H1 (cell line): ENCODE measurements around the gene TM2D1. TPM values are rescaled to one million over a fixed set of nuclear protein-coding genes. Genes with fewer than 3 reads are reported as not detected.

Experiments
- CTCF ChIA-PET: fragments of 300-600 bp; sonication (Branson Sonifier 250); formaldehyde crosslinking; loops from one replicate; lab custom pipeline; 2021; ENCODE audit not compliant: partially characterized antibody; lab: Charles Lee
- POLR2A ChIA-PET: fragments of 300-600 bp; sonication (Branson Sonifier 250); formaldehyde crosslinking; loops from one replicate; lab custom pipeline; 2021; ENCODE audit warnings: inconsistent platforms; ENCODE audit not compliant: partially characterized antibody; lab: Charles Lee
- DNase-seq, 2 experiments: peaks; one replicate each; pipeline versions ENCODE4 v3.0.0 to v3.0.0-alpha.2; 2010 to 2022; ENCODE audit warnings: low spot score in 2 of 2, low read depth in 1 of 2, mixed read lengths in 1 of 2
- FAIRE-seq: peaks from 2 replicates; lab custom pipeline; 2011; peaks lifted over from hg19 to GRCh38; lab: Jason Lieb, UNC
- H2AFZ ChIP-seq: 2 replicates; pipeline ENCODE4 v1.8.1; 2012; ENCODE audit warnings: low read length, inconsistent platforms
- H2AK5ac ChIP-seq: 2 replicates; pipeline ENCODE4 v1.6.1; 2013; ENCODE audit warnings: low read depth, low read length
- H2BK120ac ChIP-seq: replicated peaks from 2 replicates; pipeline ENCODE3; 2013; ENCODE audit warnings: low read depth, low read length, inconsistent platforms
- H2BK12ac ChIP-seq: 2 replicates; pipeline ENCODE4 v1.6.1; 2013; ENCODE audit warnings: low read depth, low read length
- H2BK15ac ChIP-seq: 2 replicates; pipeline ENCODE4 v1.6.1; 2013; ENCODE audit warnings: low read length
- H2BK20ac ChIP-seq: 2 replicates; pipeline ENCODE4 v1.6.1; 2013; ENCODE audit warnings: low read length
- H2BK5ac ChIP-seq: 2 replicates; pipeline ENCODE4 v1.6.1; 2013; ENCODE audit warnings: low read depth, low read length
- H3K14ac ChIP-seq: 2 replicates; pipeline ENCODE4 v1.6.1; 2013; ENCODE audit warnings: inconsistent platforms; ENCODE audit not compliant: insufficient read length
- H3K18ac ChIP-seq: 2 replicates; pipeline ENCODE4 v1.6.1; 2013; ENCODE audit warnings: low read length; ENCODE audit errors: extremely low read depth
- H3K23ac ChIP-seq: 2 replicates; pipeline ENCODE4 v1.6.1; 2013; ENCODE audit warnings: inconsistent platforms; ENCODE audit not compliant: insufficient read length
- H3K23me2 ChIP-seq: 2 replicates; pipeline ENCODE4 v1.6.1; 2013; ENCODE audit warnings: low read depth, low read length
- H3K27ac ChIP-seq: 2 replicates; pipeline ENCODE4 v1.6.1; 2011; ENCODE audit warnings: low read depth, low read length, inconsistent platforms
- H3K27me3 ChIP-seq, 4 experiments: replicated peaks in 1 of 4; 1 replicate in 1 of 4; 2 replicates in 3 of 4; pipeline versions ENCODE4 v1.6.1 to v1.8.1; 2011 to 2013; ENCODE audit warnings: low read length in 3 of 4, mild to moderate bottlenecking in 3 of 4, inconsistent platforms in 2 of 4, mixed read lengths in 2 of 4, moderate library complexity in 1 of 4; ENCODE audit not compliant: control insufficient read depth in 3 of 4, insufficient read depth in 3 of 4; ENCODE audit errors: extremely low read depth in 1 of 4
- H3K36me3 ChIP-seq, 4 experiments: 2 replicates each; pipeline versions ENCODE4 v1.6.1 to v1.8.1; 2011 to 2013; ENCODE audit warnings: mild to moderate bottlenecking in 4 of 4, low read length in 3 of 4, moderate library complexity in 2 of 4, control low read depth in 1 of 4, inconsistent platforms in 1 of 4; ENCODE audit not compliant: insufficient read depth in 4 of 4, control insufficient read depth in 2 of 4
- H3K4ac ChIP-seq: replicated peaks from 2 replicates; pipeline ENCODE3; 2013; ENCODE audit warnings: low read length, low read depth, mixed read lengths, inconsistent platforms; ENCODE audit not compliant: insufficient read length
- H3K4me1 ChIP-seq, 4 experiments: replicated peaks in 1 of 4; 1 replicate in 1 of 4; 2 replicates in 3 of 4; pipeline versions ENCODE4 v1.6.1 to v1.8.1; 2011 to 2013; ENCODE audit warnings: low read length in 3 of 4, inconsistent platforms in 2 of 4, mixed read lengths in 1 of 4; ENCODE audit not compliant: insufficient read depth in 4 of 4, control insufficient read depth in 3 of 4
- H3K4me2 ChIP-seq, 2 experiments: 2 replicates each; pipeline versions ENCODE4 v1.6.1 to v1.8.1; 2011 to 2013; ENCODE audit warnings: low read depth in 2 of 2, low read length in 2 of 2, control low read depth in 1 of 2, inconsistent platforms in 1 of 2, mild to moderate bottlenecking in 1 of 2; ENCODE audit not compliant: insufficient read depth in 1 of 2
- H3K4me3 ChIP-seq, 4 experiments: fragments of 200-600, 300-600 bp in 1 of 4; sonication (generic), shearing (Covaris generic), sonication (Bioruptor Twin) in 1 of 4; 2 replicates each; pipeline versions ENCODE4 v1.5.1 to v1.8.1; 2011 to 2016; ENCODE audit warnings: low read length in 4 of 4, low read depth in 3 of 4, control low read depth in 2 of 4, inconsistent platforms in 2 of 4, mild to moderate bottlenecking in 2 of 4, mixed read lengths in 1 of 4, moderate library complexity in 1 of 4; ENCODE audit not compliant: insufficient read depth in 2 of 4; ENCODE audit errors: extremely low read depth in 1 of 4
- H3K56ac ChIP-seq: replicated peaks from 2 replicates; pipeline ENCODE3; 2013; ENCODE audit warnings: low read depth, mild to moderate bottlenecking, mixed read lengths, low read length, inconsistent platforms; ENCODE audit not compliant: insufficient read length
- H3K79me1 ChIP-seq: 2 replicates; pipeline ENCODE4 v1.6.1; 2013; ENCODE audit warnings: low read depth, low read length, control low read depth
- H3K79me2 ChIP-seq, 2 experiments: 2 replicates each; pipeline versions ENCODE4 v1.6.1 to v1.8.1; 2012 to 2013; ENCODE audit warnings: low read length in 2 of 2, mild to moderate bottlenecking in 2 of 2, inconsistent platforms in 1 of 2; ENCODE audit not compliant: insufficient read depth in 2 of 2, control insufficient read depth in 1 of 2
- H3K9ac ChIP-seq, 4 experiments: replicated peaks in 1 of 4; 1 replicate in 1 of 4; 2 replicates in 3 of 4; pipeline versions ENCODE4 v1.6.1 to v1.8.1; 2011 to 2013; ENCODE audit warnings: low read depth in 3 of 4, low read length in 3 of 4, control low read depth in 2 of 4, mild to moderate bottlenecking in 2 of 4, moderate library complexity in 2 of 4, inconsistent platforms in 1 of 4; ENCODE audit errors: extremely low read depth in 1 of 4
- H3K9me3 ChIP-seq, 2 experiments: 2 replicates each; pipeline versions ENCODE4 v1.6.1 to v1.8.1; 2012 to 2013; ENCODE audit warnings: mild to moderate bottlenecking in 2 of 2, moderate library complexity in 2 of 2, control low read depth in 1 of 2, inconsistent platforms in 1 of 2, low read depth in 1 of 2, low read length in 1 of 2, mixed read lengths in 1 of 2; ENCODE audit not compliant: insufficient read depth in 2 of 2
- H4K20me1 ChIP-seq, 2 experiments: replicated peaks in 1 of 2; 2 replicates each; pipeline versions ENCODE3 to v1.8.1; 2011 to 2013; ENCODE audit warnings: inconsistent platforms in 2 of 2, low read length in 2 of 2, mild to moderate bottlenecking in 1 of 2; ENCODE audit not compliant: insufficient read depth in 2 of 2, control insufficient read depth in 1 of 2
- H4K5ac ChIP-seq: 2 replicates; pipeline ENCODE4 v1.6.1; 2013; ENCODE audit warnings: low read length, low read depth, mixed read lengths, inconsistent platforms; ENCODE audit not compliant: insufficient read length
- H4K8ac ChIP-seq: 2 replicates; pipeline ENCODE4 v1.8.0; 2013; ENCODE audit warnings: mild to moderate bottlenecking, moderate library complexity, low read length, inconsistent platforms; ENCODE audit not compliant: insufficient read depth; ENCODE audit errors: extremely low read depth
- H4K91ac ChIP-seq: replicated peaks from 2 replicates; pipeline ENCODE3; 2013; ENCODE audit warnings: low read length, mixed read lengths, inconsistent platforms; ENCODE audit not compliant: insufficient read length
- BRCA1 ChIP-seq: IDR thresholded peaks from 2 replicates; pipeline ENCODE4 v1.6.1; 2012; ENCODE audit warnings: low read depth, low read length, improper control_type of control experiment
- EGR1 ChIP-seq: IDR thresholded peaks from 2 replicates; pipeline ENCODE4 v1.6.1; 2011; ENCODE audit warnings: low read depth, low read length, borderline replicate concordance
- EZH2 ChIP-seq: fragments of 200-600 bp; sonication (generic); IDR thresholded peaks from 2 replicates; pipeline ENCODE4 v1.7.1; 2012; ENCODE audit warnings: low read depth, mild to moderate bottlenecking, moderate library complexity, low read length, inconsistent platforms; ENCODE audit not compliant: severe bottlenecking
- JUN ChIP-seq: IDR thresholded peaks from 2 replicates; pipeline ENCODE4 v1.6.1; 2011; ENCODE audit warnings: low read depth, mild to moderate bottlenecking, improper control_type of control experiment, low read length
- NRF1 ChIP-seq: IDR thresholded peaks from 2 replicates; pipeline ENCODE4 v1.6.1; 2011; ENCODE audit warnings: mild to moderate bottlenecking, low read depth, low read length, improper control_type of control experiment
- RNF2 ChIP-seq: fragments of 200-900, 300-1000 bp; sonication (generic); IDR thresholded peaks from 2 replicates; pipeline ENCODE4 v1.7.1; 2016; ENCODE audit warnings: borderline replicate concordance, low read depth, mild to moderate bottlenecking, antibody characterized with exemption, low read length; ENCODE audit not compliant: poor library complexity, severe bottlenecking; ENCODE audit errors: missing control alignments
- SIRT6 ChIP-seq: IDR thresholded peaks from one replicate; pipeline ENCODE4 v1.7.1; 2012; ENCODE audit warnings: low read length, inconsistent platforms
- SRF ChIP-seq: IDR thresholded peaks from 2 replicates; pipeline ENCODE4 v1.6.1; 2011; ENCODE audit warnings: mild to moderate bottlenecking, low read depth, low read length, moderate library complexity
- TAF1 ChIP-seq: IDR thresholded peaks from 2 replicates; pipeline ENCODE4 v1.6.1; 2011; ENCODE audit warnings: mild to moderate bottlenecking, low read depth, low read length
- YY1 ChIP-seq: IDR thresholded peaks from 2 replicates; pipeline ENCODE4 v1.6.1; 2011; ENCODE audit warnings: low read depth, mild to moderate bottlenecking, low read length
- ZNF274 ChIP-seq: IDR thresholded peaks from 2 replicates; pipeline ENCODE4 v1.7.0; 2012; ENCODE audit warnings: low read length, borderline replicate concordance; ENCODE audit errors: extremely low read depth
- WGBS, 2 experiments: shearing (Covaris generic) in 1 of 2; methylation state at CpG; one replicate each; pipeline versions ENCODE4 v1.1.6 to v1.1.7; 2013 to 2015; ENCODE audit warnings: low lambda C conversion rate in 2 of 2, mixed read lengths in 2 of 2, inconsistent platforms in 1 of 2, low coverage in 1 of 2, missing lambda C conversion rate in 1 of 2; ENCODE audit not compliant: insufficient replicate concordance in 2 of 2, insufficient coverage in 1 of 2, insufficient read length in 1 of 2; ENCODE audit errors: extremely low coverage in 1 of 2, missing lambda C conversion rate in 1 of 2; 5-methylcytosine and 5-hydroxymethylcytosine counted together
- polyA plus RNA-seq, 7 experiments: library from polyadenylated mRNA; depleted of rRNA in 3 of 7; stranded (reverse) in 5 of 7; unstranded in 2 of 7; fragments of >200 nt in 5 of 7; fragments of 200-250 nt in 2 of 7; gene quantifications; 1 replicate in 5 of 7; 2 replicates in 1 of 7; 4 replicates in 1 of 7; pipeline versions ENCODE4 v1.2.1 to v1.2.3, GENCODE V29; 2011 to 2013; ENCODE audit warnings: missing spikeins in 2 of 7, mixed read lengths in 2 of 7
- total RNA-seq: library from RNA; stranded (reverse); fragmentation: NEBNext Ultra II Directional; extraction: Animal tissue kit (Norgen Biotek cat#: 25700); gene quantifications from 2 replicates; pipeline ENCODE4 v1.2.1, GENCODE V29; 2021
- TF ChIP-seq, protein P1 (sequence below): IDR thresholded peaks from 2 replicates; pipeline ENCODE4 v1.6.1; 2012; ENCODE audit warnings: inconsistent platforms
- TF ChIP-seq, protein P2 (sequence below): IDR thresholded peaks from 2 replicates; pipeline ENCODE4 v1.6.1; 2011; ENCODE audit warnings: low read length, improper control_type of control experiment

Gene TM2D1
- total and polyA plus RNA-seq, 2 of the 8 experiments (the other 6 are each of a cell fraction or from before 2014, with no cell fraction given): 17.7 to 20.5 TPM

DNA sequence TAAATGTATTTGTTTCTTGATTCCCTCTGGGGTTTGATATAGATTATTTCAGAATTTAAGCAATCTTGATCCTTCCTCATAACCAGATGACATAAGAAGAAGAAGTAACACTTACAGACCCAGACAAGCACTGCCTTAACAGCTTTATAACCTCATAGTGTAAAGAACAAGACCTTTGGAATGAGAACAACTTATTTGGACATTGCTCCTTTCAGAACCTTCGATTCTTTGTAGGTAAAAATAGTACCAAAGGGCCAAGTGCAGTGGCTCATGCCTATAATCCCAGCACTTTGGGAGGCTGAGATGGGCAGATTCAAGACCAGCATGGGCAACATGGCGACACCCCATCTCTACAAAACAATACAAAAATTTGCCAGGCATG, 15.0 kb downstream of the TM2D1 start:
- peaks cover 0 to 35% (median 9%) of the 10 kb centered on the region in 4 experiments; a peak in 6 of 8 replicates for H3K36me3 ChIP-seq
- H3K4me3 ChIP-seq: no peak overlapping the region
- no peak overlapping the region for H2BK20ac ChIP-seq
- H3K79me2 ChIP-seq: no peaks in the 10 kb centered on the region
- no peak for FAIRE-seq
- H3K79me1 ChIP-seq: no peaks in the 10 kb centered on the region
- H2BK5ac ChIP-seq: no peak overlapping the region
- H3K14ac ChIP-seq: no peak overlapping the region
- H4K20me1 ChIP-seq: peaks cover 0 to 1% of the 10 kb centered on the region in 2 experiments
- DNase-seq: no peak
- H3K23ac ChIP-seq: no peak overlapping the region
- H3K23me2 ChIP-seq: no peaks in the 10 kb centered on the region; the same call in 1 of the 2 replicates
- no peak overlapping the region for H2BK12ac ChIP-seq
- H4K91ac ChIP-seq: no peak overlapping the region
- no peak overlapping the region for H3K4me2 ChIP-seq
- H2AFZ ChIP-seq: no peak overlapping the region
- H3K4ac ChIP-seq: no peak overlapping the region
- H4K5ac ChIP-seq: no peak overlapping the region
- CTCF ChIA-PET: no interaction called here
- H2AK5ac ChIP-seq: no peak overlapping the region
- POLR2A ChIA-PET: no interaction called here
- H3K56ac ChIP-seq: no peak overlapping the region
- H4K8ac ChIP-seq: no peak overlapping the region
- H3K27me3 ChIP-seq: no peaks in the 10 kb centered on the region
- WGBS, 2 experiments: 86% methylated on average over 2 of the region's 2 CpGs; no CpG with 5 or more reads in 1 of the 2 experiments
- no peak overlapping the region for H3K18ac ChIP-seq
- H3K4me1 ChIP-seq: no peaks in the 10 kb centered on the region
- H2BK120ac ChIP-seq: no peak overlapping the region
- no peak overlapping the region for H2BK15ac ChIP-seq
- no peak overlapping the region for H3K9ac ChIP-seq
- H3K27ac ChIP-seq: no peak overlapping the region
- H3K9me3 ChIP-seq: no peaks in the 10 kb centered on the region
- TF ChIP-seq BRCA1 (no peak), EGR1 (no peak), RNF2 (no peak), JUN (no peak), TAF1 (no peak), SIRT6 (no peak), SRF (no peak), ZNF274 (no peak), NRF1 (no peak), EZH2 (no peak), YY1 (no peak)
- TF ChIP-seq, protein P1, sequence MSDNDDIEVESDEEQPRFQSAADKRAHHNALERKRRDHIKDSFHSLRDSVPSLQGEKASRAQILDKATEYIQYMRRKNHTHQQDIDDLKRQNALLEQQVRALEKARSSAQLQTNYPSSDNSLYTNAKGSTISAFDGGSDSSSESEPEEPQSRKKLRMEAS: no peak
- TF ChIP-seq, protein P2, sequence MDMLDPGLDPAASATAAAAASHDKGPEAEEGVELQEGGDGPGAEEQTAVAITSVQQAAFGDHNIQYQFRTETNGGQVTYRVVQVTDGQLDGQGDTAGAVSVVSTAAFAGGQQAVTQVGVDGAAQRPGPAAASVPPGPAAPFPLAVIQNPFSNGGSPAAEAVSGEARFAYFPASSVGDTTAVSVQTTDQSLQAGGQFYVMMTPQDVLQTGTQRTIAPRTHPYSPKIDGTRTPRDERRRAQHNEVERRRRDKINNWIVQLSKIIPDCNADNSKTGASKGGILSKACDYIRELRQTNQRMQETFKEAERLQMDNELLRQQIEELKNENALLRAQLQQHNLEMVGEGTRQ: no peak
